HS-5 (cell line): ENCODE data around the gene ST6GALNAC2.
"Not testable (repeated sequence)": the region's sequence is repeated elsewhere in the genome, so short reads cannot be mapped to it uniquely, and the experiment has no call there.

Source experiments
- DNase-seq: peaks from one replicate; pipeline ENCODE4 v3.0.0-alpha.2; 2012; ENCODE audit warnings: low read depth

The ST6GALNAC2 gene

GRCh38 chr17:76539631-76540271 lies 45.9 kb downstream of the ST6GALNAC2 start, which contains the start of gene PRCD:
Gene PRCD (plus strand): TSS chr17:76540044. CDS start chr17:76540142, 98 bp downstream.
- no peak for DNase-seq

DNA sequence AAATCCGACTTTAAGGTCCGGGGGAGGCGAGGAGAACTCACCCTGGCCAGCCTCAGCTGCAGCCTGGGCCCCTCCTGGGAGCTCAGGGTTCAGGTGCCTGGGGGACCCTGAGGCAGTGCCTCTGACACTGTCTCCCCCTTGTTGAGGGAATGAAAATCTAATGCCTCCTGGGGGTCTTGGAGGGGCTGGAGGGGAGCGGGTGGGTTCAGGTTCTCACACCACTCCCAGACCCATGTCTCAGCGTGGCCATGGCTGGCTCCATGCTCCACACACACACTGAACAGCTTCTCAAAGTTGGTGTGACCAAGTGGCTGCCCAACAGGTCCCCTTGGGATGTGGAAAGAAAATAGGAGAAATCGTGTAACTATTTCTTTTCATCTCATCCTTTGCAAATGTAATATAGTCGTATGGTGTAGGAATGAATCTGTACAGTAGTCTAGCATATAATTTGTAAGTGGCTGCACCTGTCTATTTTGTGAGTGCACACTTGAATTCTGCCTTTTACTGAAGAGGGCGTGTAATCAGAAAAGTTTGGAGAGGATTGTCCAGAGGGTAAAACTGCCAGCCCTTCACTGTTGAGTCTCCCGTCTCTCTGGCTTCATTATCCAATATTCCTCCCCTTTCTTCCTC lies 46.6 kb downstream of the ST6GALNAC2 start:
- no peak for DNase-seq

DNA sequence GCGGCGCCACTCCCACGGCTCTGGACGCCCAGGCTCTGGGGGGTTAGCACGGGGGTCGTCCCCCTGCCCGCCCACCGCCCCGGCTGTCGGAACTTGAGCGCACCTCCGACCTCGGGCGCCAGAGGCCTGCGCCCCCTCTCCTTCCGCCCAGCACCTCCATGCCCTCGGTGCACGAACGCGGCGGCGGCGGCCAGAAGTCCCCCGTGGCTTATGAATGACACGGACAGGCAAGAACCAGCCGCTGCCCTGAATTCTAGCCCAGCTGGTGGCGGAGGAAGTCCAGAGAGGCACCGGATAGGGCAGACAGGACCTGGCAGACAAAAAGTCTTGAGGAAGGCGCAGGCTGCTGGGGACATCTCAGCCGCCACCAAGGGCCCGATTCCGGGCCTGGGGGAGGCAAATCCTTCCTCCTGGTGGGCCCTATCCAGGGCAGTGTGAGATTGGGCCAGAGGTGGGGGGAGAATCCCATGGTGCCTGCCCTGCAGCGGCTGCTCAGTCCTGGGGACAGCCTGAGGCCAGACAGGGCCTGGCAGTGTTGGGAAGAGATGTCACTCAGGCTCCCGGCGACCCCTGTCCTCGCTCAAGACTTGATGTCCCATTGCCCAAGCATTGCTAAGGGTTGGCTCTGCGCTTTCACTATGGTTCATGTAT lies 47.3 kb downstream of the ST6GALNAC2 start:
- DNase-seq: no peak

DNA sequence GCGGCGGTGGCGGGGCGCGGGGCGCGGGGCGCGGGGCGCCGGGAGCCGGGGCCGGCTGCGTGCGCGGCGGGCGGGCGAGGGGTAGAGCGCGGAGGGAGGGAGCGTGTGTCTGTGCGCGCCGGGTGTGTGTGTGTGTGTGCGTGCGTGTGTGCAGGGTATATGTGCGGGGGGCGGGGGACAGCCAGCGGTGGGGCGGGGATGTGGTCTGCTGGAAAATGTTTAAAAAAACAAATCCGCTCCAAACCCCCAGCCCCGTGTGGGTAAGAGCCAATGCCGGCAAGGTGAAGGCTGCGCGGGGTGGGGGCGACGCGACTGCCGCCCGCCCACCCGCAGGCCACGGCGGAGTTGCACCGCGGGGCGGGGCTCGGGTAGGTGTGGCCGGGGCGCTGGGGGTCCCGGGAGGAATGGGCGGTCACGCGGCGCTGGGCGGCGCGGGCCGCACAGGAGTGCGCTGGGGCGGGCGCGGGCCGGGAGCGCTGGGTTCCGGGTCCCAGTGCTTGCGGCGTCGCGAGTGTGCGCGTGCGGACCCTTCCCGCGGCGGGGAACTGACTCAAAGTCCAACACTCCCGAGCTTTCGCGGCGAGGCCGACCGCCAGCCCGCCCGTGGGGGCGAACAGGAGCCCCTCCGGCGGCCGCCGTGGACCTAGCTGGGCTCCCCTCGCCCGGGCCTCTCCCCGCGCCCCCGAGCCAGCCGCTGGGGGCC lies 47.9 kb downstream of the ST6GALNAC2 start, which contains the start of gene CYGB:
Gene CYGB, minus strand, starts transcription at position 132 of the 703 bp plus-strand sequence. CDS start 167 bp downstream, outside the sequence.
- DNase-seq: no peak

DNA sequence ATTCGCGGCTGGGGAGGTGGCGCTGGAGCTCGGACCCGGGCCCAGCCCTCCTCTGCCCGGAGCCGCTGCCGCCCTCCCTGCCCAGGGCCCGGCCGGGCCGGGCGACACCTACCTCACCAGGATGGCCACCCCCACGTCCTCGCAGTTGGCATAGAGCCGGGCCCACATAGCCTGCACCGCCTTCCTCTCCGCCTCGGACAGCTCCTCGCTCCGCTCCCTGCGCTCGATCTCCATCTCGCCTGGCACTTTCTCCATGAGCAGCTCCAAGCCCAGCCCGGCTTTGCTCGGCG lies 48.4 kb downstream of the ST6GALNAC2 start:
- no peak for DNase-seq

DNA sequence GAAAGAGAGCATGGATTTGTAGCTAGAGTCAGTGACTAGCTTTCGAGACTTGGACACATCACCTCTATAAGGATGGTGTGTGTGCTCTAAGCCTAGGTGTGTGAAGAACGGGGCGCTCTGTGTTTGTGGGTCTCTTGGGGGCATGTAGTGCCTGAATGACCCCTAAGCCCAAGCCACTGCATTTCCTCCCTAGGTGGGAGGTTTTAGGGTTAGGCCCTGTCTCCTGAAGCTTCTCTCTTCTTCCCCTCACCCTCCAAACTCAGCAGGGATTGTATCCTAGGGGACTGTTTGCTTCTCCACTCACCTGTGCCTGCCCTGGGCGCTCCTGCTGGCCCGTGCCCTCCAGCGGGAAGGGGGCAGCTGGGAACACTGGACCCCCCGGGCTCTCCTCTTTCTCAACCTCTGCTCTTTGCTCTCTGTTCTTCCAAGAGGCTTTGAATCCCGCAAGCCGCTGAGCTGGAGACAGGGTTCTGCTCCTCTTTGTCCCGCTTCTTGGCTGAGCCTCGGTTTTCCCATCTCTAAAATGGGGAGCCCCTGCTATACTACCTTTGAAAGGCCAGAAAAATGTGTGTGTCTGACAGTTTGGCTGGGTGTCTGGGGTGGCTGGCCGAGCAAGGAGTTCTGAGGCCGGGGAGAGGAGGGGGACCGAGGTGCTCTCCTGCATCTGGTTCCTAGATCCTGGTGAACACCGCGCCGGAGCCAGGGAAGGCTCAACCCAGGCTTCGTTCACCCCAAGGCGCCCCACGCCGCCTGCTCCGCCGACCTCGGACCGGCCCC lies 49.0 kb downstream of the ST6GALNAC2 start:
- no peak for DNase-seq

DNA sequence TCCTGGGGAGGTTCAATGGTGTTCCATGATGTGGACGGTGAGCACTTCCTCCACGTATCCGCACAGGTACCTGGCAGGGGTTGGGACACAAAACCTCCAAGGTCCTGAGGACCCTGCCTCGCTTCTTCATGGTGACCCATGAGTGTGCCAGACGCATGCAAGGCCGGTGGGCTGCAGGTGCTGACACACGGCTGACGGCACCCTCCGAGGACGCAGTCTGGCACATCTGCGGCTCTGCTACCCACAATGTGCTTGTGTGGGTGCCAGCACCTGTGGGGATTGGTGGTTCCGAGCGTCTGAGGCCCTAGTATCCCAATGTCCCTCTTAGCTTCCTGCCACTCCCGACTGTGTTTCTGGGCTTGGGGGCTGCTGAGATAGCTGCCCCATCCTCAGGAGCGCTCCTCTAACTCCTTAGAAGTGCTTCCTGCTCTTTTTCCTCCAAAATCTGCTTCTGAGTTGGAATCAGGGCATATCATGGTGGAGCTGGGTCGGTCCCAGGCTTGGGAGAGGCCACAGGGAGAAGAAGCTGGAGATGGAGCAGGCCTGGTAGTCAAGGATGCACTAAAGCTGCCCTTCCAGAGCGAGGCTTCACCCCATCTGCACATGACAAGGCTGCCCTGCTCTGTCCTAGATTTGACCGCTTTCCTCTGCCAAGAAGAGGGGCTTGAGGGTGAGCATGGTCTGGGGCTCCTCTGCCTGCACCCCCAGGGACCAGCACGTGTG lies 49.7 kb downstream of the ST6GALNAC2 start:
- no peak for DNase-seq

GRCh38 chr17:76534831-76535732 lies 50.6 kb downstream of the ST6GALNAC2 start:
- DNase-seq: no peak

GRCh38 chr17:76533640-76534359 lies 51.9 kb downstream of the ST6GALNAC2 start:
- not testable (repeated sequence) for DNase-seq

GRCh38 chr17:76532072-76532651 lies 53.5 kb downstream of the ST6GALNAC2 start:
- no peak for DNase-seq

GRCh38 chr17:76531486-76532038 lies 54.1 kb downstream of the ST6GALNAC2 start:
- no peak for DNase-seq

DNA sequence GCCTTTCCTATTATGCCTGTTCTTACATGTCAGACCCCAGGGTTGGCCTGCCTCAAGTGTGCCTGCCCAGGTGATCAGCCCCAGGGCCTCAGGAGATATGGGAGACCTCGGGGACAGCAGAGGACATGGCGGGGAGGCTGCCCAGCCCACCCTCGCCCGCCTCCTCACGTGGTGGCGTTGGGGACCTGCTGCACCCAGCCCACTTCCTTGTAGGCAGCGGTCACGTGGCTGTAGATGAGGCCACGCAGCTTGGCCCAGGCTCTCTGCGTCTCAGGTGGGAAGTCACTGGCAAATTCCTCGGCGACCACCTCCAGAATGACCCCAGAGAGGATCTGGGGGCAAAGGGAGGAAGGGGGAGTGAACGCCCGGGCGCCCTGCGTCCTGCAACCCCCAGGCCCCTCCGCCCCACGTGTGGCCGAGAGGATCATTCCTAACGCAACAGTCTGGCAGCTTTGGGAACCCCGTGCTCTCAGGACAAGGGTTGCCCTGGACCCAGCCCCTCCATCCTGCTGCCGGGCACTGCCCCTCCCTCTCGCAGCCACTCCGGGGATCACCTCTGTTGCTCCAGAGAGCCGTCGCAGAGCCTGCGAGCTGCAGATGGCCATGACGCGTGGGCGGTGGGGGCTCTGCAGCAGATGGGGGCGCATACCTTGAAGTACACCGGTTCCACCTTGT lies 54.7 kb downstream of the ST6GALNAC2 start:
- DNase-seq: no peak

GRCh38 chr17:76530095-76530723 lies 55.5 kb downstream of the ST6GALNAC2 start:
- no peak for DNase-seq

DNA sequence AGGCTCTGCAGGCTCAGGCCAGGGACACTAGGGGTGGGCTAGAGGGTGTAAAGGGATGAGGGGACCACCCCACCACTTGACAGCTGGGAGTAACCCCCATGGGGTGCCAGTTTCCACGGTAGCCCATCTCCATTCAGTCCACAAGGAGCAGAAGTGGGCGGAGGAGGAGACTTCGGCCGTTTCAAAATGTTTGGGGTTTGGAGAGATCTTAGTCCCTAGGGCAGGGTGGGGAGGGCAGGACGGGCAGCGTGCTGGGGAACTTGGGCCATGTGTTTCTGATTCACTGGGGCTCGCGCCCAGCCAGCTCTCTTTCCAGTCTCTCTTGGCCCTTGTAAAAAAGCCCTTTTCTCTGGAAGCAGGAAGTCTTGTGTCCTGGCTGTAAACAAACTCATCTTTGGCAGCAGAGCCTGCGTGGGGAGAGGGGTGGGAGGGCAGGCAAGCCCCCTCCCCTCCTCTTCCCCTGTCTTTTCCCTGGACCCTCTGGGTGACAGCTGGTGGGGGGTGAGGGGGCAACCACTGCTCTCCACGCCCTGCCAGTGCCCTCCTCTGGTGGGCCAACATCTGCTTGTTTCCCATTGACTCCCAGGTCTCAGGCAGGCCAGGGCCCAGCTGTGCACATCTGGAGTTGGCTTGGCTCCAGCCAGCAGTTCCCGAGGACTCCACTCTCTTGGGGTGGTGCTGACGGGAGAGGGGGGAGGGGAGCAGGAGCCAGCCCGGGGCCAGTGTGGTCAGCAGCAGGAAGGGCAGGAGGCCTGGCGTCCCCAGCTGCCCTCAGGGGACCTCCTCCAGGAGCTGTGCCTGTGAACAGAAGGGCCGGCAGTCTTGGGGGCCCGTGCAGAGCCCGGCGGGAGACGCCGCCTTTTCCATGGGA lies 56.2 kb downstream of the ST6GALNAC2 start:
- DNase-seq: peak; percentile 45

DNA sequence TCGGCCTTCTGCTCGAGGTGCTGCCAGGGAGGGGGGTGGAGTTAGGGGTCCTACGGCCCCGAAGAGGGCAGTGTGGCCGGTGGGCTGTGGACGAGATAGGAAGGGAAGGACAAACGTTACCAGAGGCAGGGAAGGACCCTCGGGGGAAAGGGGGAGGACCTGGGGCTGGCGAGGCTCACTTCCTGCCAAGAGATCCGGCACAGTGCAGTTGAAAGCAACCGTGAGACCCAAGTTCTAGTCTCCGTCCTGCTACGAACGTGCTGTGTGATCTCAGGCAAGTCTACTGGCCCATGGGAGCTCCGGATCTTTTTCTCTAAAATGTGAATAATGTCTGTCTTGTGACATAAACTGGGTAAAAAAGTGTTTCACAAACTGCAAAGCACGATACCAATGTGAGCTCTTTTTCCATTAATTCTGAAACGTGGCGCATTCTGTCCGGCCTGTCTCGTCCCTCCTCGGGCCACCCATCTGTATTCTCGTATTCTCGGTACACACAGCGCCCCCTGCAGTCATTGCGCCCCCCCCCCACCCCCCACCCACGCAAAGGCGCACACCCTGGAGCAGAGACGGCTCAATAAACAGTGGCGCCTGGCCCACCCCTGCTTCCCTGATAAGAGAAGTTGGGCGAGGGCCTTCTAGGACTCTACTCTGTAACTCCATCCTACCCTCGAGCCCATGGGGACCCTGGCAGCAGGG lies 57.0 kb downstream of the ST6GALNAC2 start:
- no peak for DNase-seq

- DNase-seq: no peak
Measured at GRCh38 chr17:76528156-76528527, 57.5 kb downstream of the ST6GALNAC2 start.
